Non-pigmented ciliary epithelial cell (primary cell): ENCODE measurements around the gene SLFN14.
"Not testable (repeated sequence)": the region's sequence is repeated elsewhere in the genome, so short reads cannot be mapped to it uniquely, and the experiment has no call there.

Source experiments
- DNase-seq: peaks from one replicate; pipeline ENCODE4 v3.0.0-alpha.2; 2010; ENCODE audit warnings: low read depth

Gene SLFN14

GRCh38 chr17:35560703-35561102, at the start of gene SLFN14:
Gene SLFN14 (minus strand): TSS chr17:35560819. CDS start chr17:35558062, 2,757 bp downstream.
- DNase-seq, result no peak

GRCh38 chr17:35609831-35610230, 49.2 kb upstream of the SLFN14 start:
- DNase-seq, result no peak

DNA sequence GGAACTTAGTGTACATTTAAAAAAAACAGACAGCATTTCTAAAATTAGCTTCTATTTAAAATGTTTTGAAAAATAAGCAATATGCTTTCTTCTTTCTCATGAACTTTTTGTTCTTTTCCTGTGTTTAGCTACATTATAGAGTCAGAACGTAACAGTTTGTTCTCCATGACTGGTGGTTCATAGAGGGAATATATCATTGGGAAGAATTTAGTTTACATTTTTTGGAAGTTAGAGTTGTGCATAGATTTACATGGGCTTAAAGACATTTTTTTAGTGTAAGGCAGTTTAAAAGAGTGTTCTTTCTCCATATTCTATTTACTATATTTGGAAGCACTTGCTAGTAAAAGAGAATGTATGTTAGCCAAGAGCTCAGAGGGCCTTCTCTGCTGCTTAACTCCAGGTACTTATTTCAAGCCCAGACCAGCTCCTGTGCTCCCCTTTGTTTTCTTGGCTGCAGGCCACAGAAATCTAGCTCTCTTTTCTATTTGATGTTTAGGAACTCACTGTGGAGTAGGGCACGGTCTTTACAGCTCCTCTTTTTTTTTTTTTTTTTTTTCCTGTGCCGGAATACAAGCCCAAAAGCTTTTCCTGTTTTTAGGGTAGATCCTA, 46.7 kb upstream of the SLFN14 start:
- no peak for DNase-seq

DNA sequence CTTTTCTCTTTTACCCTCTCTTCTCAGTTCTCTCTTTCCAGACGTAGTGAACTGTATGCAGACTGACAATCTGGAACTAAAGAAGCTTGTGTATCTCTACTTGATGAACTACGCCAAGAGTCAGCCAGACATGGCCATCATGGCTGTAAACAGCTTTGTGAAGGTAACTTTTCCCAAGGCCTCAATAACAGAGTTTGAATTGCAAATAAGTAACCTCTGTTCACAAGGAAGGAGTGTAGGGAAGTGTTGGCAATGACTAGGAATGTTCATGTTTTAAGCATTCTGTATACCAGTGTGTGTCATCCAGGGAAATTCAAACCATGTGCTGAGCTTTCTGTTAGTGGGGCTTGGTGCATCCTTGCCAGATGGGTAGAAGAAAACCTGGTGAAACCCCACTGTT, 45.1 kb upstream of the SLFN14 start:
- DNase-seq, result no peak

DNA sequence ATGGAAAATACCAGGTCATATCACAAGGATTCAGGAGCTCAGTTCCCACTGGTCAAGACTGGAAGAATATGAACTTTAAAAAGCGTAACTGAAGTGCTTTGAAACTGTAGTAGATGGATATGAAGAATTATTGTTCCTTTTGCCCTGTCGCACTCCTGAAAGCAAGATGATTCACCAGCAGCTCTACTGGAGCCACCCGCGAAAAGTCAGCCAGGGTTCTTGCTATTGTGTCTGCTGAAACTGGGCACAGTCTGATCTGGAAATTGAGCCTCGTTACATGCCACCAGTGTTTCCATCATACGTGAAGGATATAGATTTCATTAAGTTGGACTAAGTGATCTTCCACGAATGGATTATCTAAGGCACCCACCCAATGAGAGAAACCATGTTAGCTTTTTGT, 43.1 kb upstream of the SLFN14 start:
- no peak for DNase-seq

- DNase-seq, result no peak
These were observed 37.0 kb upstream of the SLFN14 start for GRCh38 chr17:35597604-35598003.

DNA sequence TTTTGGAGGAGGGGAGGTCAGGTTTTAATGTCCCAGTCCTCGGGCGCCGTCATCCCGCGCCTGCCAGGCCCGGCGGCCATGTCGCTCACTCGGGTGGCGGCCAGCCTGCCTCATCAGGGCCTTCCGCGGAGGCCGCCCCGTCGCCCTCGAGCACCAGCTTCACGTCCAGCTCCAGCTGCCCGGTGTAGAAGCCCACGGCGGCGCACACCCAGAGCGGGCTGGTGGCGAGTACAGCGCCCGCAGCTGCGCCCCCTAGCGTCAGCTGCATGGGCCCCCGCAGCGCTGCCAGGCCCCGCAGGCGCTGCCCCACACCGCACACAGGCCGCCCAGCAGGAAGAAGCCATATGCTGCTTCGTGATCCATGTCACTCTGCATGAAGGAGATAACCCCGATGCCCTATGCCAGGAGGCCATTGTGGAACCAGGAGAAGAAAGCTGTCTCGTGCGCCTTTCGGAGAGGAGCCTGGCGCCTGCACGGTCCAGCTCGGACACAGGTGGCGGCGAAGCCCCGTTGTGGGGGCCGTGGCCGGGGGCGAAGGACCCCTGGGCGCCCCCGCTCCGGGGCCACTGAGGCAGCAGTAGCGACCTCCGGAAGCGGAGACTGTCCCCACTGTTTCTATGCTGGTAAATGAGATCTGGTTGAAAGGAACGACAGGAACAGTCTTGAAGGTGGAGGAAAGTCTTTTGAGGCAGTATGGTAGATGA, 36.1 kb upstream of the SLFN14 start:
- DNase-seq, result no peak

GRCh38 chr17:35596072-35596471, 35.5 kb upstream of the SLFN14 start:
- DNase-seq, result no peak

- DNase-seq, result peak; percentile 56
These were observed 27.7 kb upstream of the SLFN14 start for GRCh38 chr17:35588196-35588920.

- DNase-seq, result peak; percentile 79
These were observed 26.7 kb upstream of the SLFN14 start, which contains the start of gene AP2B1 for GRCh38 chr17:35587074-35587961. Gene AP2B1 (plus strand): TSS chr17:35587322. CDS start chr17:35594031, 6,709 bp downstream.

GRCh38 chr17:35586569-35587073, 26.0 kb upstream of the SLFN14 start:
- DNase-seq, result no peak

- DNase-seq, result no peak
These were observed 23.4 kb upstream of the SLFN14 start for GRCh38 chr17:35584061-35584460.

- no peak for DNase-seq
These were observed 18.4 kb upstream of the SLFN14 start for GRCh38 chr17:35578929-35579432.

- DNase-seq, result peak; percentile 31
These were observed 17.7 kb upstream of the SLFN14 start, which contains the start of gene PEX12 for GRCh38 chr17:35578197-35578928. Gene PEX12 (minus strand): TSS chr17:35578571. CDS start chr17:35578021, 550 bp downstream.

GRCh38 chr17:35577830-35578196, 17.2 kb upstream of the SLFN14 start:
- DNase-seq, result no peak

DNA sequence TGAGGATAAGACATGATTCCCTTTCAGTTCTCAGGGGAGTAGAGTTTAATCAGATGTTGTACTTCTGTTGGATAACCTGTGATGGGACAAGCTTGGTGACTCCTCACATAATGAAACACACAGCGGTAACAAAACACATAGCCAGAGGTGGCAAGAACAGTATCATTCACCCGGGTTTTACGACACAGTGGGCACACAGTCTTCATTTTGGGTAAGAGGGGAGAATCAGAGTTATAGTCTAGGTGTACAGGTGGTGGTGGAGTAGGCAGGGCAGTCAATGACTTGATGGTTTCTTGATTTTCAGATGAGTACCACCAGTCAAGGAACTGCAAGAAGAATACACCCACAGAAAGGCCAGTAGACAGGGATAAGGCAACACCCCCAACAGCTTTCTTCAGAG, 15.1 kb upstream of the SLFN14 start:
- DNase-seq, result no peak

GRCh38 chr17:35569405-35569804, 8.8 kb upstream of the SLFN14 start:
- DNase-seq, result no peak

GRCh38 chr17:35568561-35568960, 7.9 kb upstream of the SLFN14 start:
- DNase-seq, result no peak

DNA sequence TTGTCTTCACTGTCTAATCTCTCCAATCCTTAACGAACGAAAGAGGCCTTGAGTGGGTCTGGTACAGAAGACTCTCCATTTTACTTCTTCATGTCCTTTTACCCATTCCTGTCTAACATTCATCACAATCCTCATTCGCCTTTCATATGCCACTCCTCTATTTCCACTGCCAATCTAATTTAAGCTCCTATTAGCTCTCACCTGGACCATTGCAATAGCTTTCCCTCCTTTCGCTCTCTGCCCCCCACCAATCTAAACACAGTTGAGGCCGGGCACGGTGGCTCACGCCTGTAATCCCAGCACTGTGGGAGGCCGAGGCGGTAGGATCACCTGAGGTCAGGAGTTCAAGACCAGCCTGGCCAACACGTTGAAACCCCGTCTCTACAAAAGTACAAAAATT, 6.3 kb upstream of the SLFN14 start:
- DNase-seq, result no peak

GRCh38 chr17:35563181-35563580, 2.6 kb upstream of the SLFN14 start:
- not testable (repeated sequence) for DNase-seq
